ENCODE results near the gene OCA2. TPM values are rescaled to one million over a fixed set of nuclear protein-coding genes. Genes with fewer than 3 reads are reported as not detected.

The OCA2 gene
- total RNA-seq, 1 donor from 2014 or later = 2.8 TPM

GRCh38 chr15:27774638-27775037, 324.5 kb downstream of the OCA2 start:
- peak; percentile 52 for DNase-seq (ENCODE audit: extremely low spot score, unreplicated experiment)
- Mint-ChIP-seq H3K27me3 (no peaks in the 10 kb centered on the region), H3K4me1 (ENCODE audit: unreplicated experiment) (no peaks in the 10 kb centered on the region), H3K36me3 (no peaks in the 10 kb centered on the region), H3K27ac (no peak overlapping the region), H3K9me3 (no peaks in the 10 kb centered on the region), H3K4me3 (no peak overlapping the region)
- no peak for TF ChIP-seq CTCF (conservative IDR thresholded peaks at IDR 0.05)

- no peak overlapping the region for H3K27ac Mint-ChIP-seq
- no peaks in the 10 kb centered on the region for H3K4me1 Mint-ChIP-seq (ENCODE audit: unreplicated experiment)
- H3K36me3 Mint-ChIP-seq = no peaks in the 10 kb centered on the region
- H3K4me3 Mint-ChIP-seq = no peak overlapping the region
- no peak for TF ChIP-seq CTCF (conservative IDR thresholded peaks at IDR 0.05)
- H3K27me3 Mint-ChIP-seq = no peaks in the 10 kb centered on the region
- no peaks in the 10 kb centered on the region for H3K9me3 Mint-ChIP-seq
- DNase-seq (ENCODE audit: extremely low spot score, unreplicated experiment) = no peak
These were observed 324.9 kb downstream of the OCA2 start for GRCh38 chr15:27774191-27774590.

- Mint-ChIP-seq H3K36me3 (no peaks in the 10 kb centered on the region), H3K27ac (no peak overlapping the region), H3K4me1 (ENCODE audit: unreplicated experiment) (no peaks in the 10 kb centered on the region), H3K9me3 (no peaks in the 10 kb centered on the region), H3K4me3 (no peak overlapping the region), H3K27me3 (no peaks in the 10 kb centered on the region)
- peak; percentile 37 for DNase-seq (ENCODE audit: extremely low spot score, unreplicated experiment)
- TF ChIP-seq CTCF (conservative IDR thresholded peaks at IDR 0.05) = no peak
These were observed 327.2 kb downstream of the OCA2 start for GRCh38 chr15:27771892-27772291.

GRCh38 chr15:27770769-27771554, 328.2 kb downstream of the OCA2 start:
- H3K27ac Mint-ChIP-seq = no peak overlapping the region
- TF ChIP-seq CTCF (conservative IDR thresholded peaks at IDR 0.05) = no peak
- H3K36me3 Mint-ChIP-seq = no peaks in the 10 kb centered on the region
- no peaks in the 10 kb centered on the region for H3K27me3 Mint-ChIP-seq
- DNase-seq (ENCODE audit: extremely low spot score, unreplicated experiment) = peak; percentile 64
- H3K9me3 Mint-ChIP-seq = no peaks in the 10 kb centered on the region
- H3K4me3 Mint-ChIP-seq = no peak overlapping the region
- no peaks in the 10 kb centered on the region for H3K4me1 Mint-ChIP-seq (ENCODE audit: unreplicated experiment)

- no peak for TF ChIP-seq CTCF (conservative IDR thresholded peaks at IDR 0.05)
- peak; percentile 62 for DNase-seq (ENCODE audit: extremely low spot score, unreplicated experiment)
- H3K4me1 Mint-ChIP-seq (ENCODE audit: unreplicated experiment) = no peaks in the 10 kb centered on the region
- H3K9me3 Mint-ChIP-seq = no peaks in the 10 kb centered on the region
- no peaks in the 10 kb centered on the region for H3K36me3 Mint-ChIP-seq
- no peak overlapping the region for H3K4me3 Mint-ChIP-seq
- H3K27me3 Mint-ChIP-seq = no peaks in the 10 kb centered on the region
- no peak overlapping the region for H3K27ac Mint-ChIP-seq
These were observed 329.0 kb downstream of the OCA2 start for GRCh38 chr15:27770086-27770607.

Measured in type B pancreatic cell (in vitro differentiated cells).